Measurements from ENCODE around the gene CENPO. TPM values are rescaled to one million over a fixed set of nuclear protein-coding genes. Genes with fewer than 3 reads are reported as not detected.

CENPO gene
- total RNA-seq, 1 donor from 2014 or later, result 2.3 TPM

- DNase-seq (ENCODE audit: low spot score), result no peak
- intact Hi-C loops (cut with DNase I), result no loop called here
These were observed 27.6 kb downstream of the CENPO start for GRCh38 chr2:24820598-24821432.

GRCh38 chr2:24821433-24821891 is 28.2 kb downstream of the CENPO start:
- intact Hi-C loops (cut with DNase I), result no loop called here
- no peak for DNase-seq (ENCODE audit: low spot score)

GRCh38 chr2:24822049-24822706 is 29.0 kb downstream of the CENPO start:
- no peak for DNase-seq (ENCODE audit: low spot score)
- intact Hi-C loops (cut with DNase I), result no loop called here

- no peak for DNase-seq (ENCODE audit: low spot score)
- intact Hi-C loops (cut with DNase I), result no loop called here
These were observed 30.9 kb downstream of the CENPO start for GRCh38 chr2:24824071-24824588.

GRCh38 chr2:24824966-24825882 is 32.0 kb downstream of the CENPO start:
- intact Hi-C loops (cut with DNase I), result no loop called here
- no peak for DNase-seq (ENCODE audit: low spot score)

- no peak for DNase-seq (ENCODE audit: low spot score)
- intact Hi-C loops (cut with DNase I), result no loop called here
These were observed 32.9 kb downstream of the CENPO start for GRCh38 chr2:24825883-24826772.

GRCh38 chr2:24826773-24827145 is 33.5 kb downstream of the CENPO start:
- intact Hi-C loops (cut with DNase I), result loop anchor here (1.0 kb wide), 1 partner anchor 416 kb away; no protein-coding TSS in a partner anchor

GRCh38 chr2:24827321-24828237 is 34.4 kb downstream of the CENPO start:
- DNase-seq (ENCODE audit: low spot score), result peak; percentile 89
- intact Hi-C loops (cut with DNase I), result loop anchor here (1.0 kb wide), 1 partner anchor 417 kb away; no protein-coding TSS in a partner anchor

More at GRCh38 chr2:24826773-24827145, 33.5 kb downstream of the CENPO start:
- no peak for DNase-seq (ENCODE audit: low spot score)

GRCh38 chr2:24828238-24828996 is 35.2 kb downstream of the CENPO start:
- intact Hi-C loops (cut with DNase I), result no loop called here
- DNase-seq (ENCODE audit: low spot score), result no peak

- intact Hi-C loops (cut with DNase I), result no loop called here
- no peak for DNase-seq (ENCODE audit: low spot score)
These were observed 37.1 kb downstream of the CENPO start for GRCh38 chr2:24830351-24830750.

GRCh38 chr2:24830786-24831185 is 37.6 kb downstream of the CENPO start:
- intact Hi-C loops (cut with DNase I), result no loop called here
- peak; percentile 71 for DNase-seq (ENCODE audit: low spot score)

GRCh38 chr2:24831221-24832072 is 38.2 kb downstream of the CENPO start:
- intact Hi-C loops (cut with DNase I), result no loop called here
- DNase-seq (ENCODE audit: low spot score), result peak; percentile 27

GRCh38 chr2:24832073-24832461 is 38.8 kb downstream of the CENPO start:
- peak; percentile 70 for DNase-seq (ENCODE audit: low spot score)
- intact Hi-C loops (cut with DNase I), result no loop called here

- intact Hi-C loops (cut with DNase I), result no loop called here
- DNase-seq (ENCODE audit: low spot score), result peak; percentile 46
These were observed 39.3 kb downstream of the CENPO start for GRCh38 chr2:24832521-24832920.

GRCh38 chr2:24832931-24833701 is 39.9 kb downstream of the CENPO start:
- intact Hi-C loops (cut with DNase I), result no loop called here
- peak; percentile 57 for DNase-seq (ENCODE audit: low spot score)

Data from cardiac septum (tissue), 1 donor.